HG02759 (cell line): Measurements from ENCODE around the gene LGI2.
A peak's percentile ranks its signal among the peaks of the same experiment; 100 is the strongest.
"Not testable (repeated sequence)": the region's sequence is repeated elsewhere in the genome, so short reads cannot be mapped to it uniquely, and the experiment has no call there.

Source experiments
- ATAC-seq: cut with Tn5 transposase; IDR thresholded peaks from one replicate; pipeline ENCODE4 v1.9.1; 2021; ENCODE audit warnings: mild to moderate bottlenecking, moderate library complexity; ENCODE audit not compliant: unreplicated experiment

The LGI2 gene

GRCh38 chr4:25050370-25051078, 19.8 kb upstream of the LGI2 start:
- no peak for ATAC-seq

GRCh38 chr4:25043548-25043947, 12.8 kb upstream of the LGI2 start:
- ATAC-seq: no peak

- ATAC-seq: no peak
Measured at GRCh38 chr4:25033526-25033925, 2.8 kb upstream of the LGI2 start.

GRCh38 chr4:25032126-25032525, 1.4 kb upstream of the LGI2 start:
- no peak for ATAC-seq

- peak; percentile 20 for ATAC-seq
Measured at GRCh38 chr4:25031077-25031621, 403 bp upstream of the LGI2 start.

GRCh38 chr4:25029479-25030276, 1.1 kb downstream of the LGI2 start:
- no peak for ATAC-seq

GRCh38 chr4:25028851-25029250, 1.9 kb downstream of the LGI2 start:
- no peak for ATAC-seq

- no peak for ATAC-seq
Measured at GRCh38 chr4:25022766-25023165, 8.0 kb downstream of the LGI2 start.

- no peak for ATAC-seq
Measured at GRCh38 chr4:25021216-25021615, 9.5 kb downstream of the LGI2 start.

- ATAC-seq: no peak
Measured at GRCh38 chr4:25020236-25020635, 10.5 kb downstream of the LGI2 start.

GRCh38 chr4:25019501-25019900, 11.2 kb downstream of the LGI2 start:
- no peak for ATAC-seq

GRCh38 chr4:25015012-25015411, 15.7 kb downstream of the LGI2 start:
- ATAC-seq: no peak

GRCh38 chr4:25014662-25014983, 16.1 kb downstream of the LGI2 start:
- not testable (repeated sequence) for ATAC-seq

- ATAC-seq: no peak
Measured at GRCh38 chr4:25013756-25014661, 16.7 kb downstream of the LGI2 start.

- no peak for ATAC-seq
Measured at GRCh38 chr4:25012655-25013054, 18.1 kb downstream of the LGI2 start.

- ATAC-seq: no peak
Measured at GRCh38 chr4:25011135-25011866, 19.4 kb downstream of the LGI2 start.

GRCh38 chr4:25007598-25007997, 23.1 kb downstream of the LGI2 start:
- ATAC-seq: no peak

GRCh38 chr4:25002681-25003080, 28.1 kb downstream of the LGI2 start:
- no peak for ATAC-seq

- ATAC-seq: no peak
Measured at GRCh38 chr4:25001509-25001908, 29.2 kb downstream of the LGI2 start.

- ATAC-seq: no peak
Measured at GRCh38 chr4:25000639-25001038, 30.1 kb downstream of the LGI2 start.
